GM12878 (cell line): Measurements from ENCODE around the gene MESP2.

Experiments
- POLR2AphosphoS5 ChIP-seq: IDR thresholded peaks from 2 replicates; pipeline ENCODE4 v1.6.1; 2011; ENCODE audit warnings: mild to moderate bottlenecking, low read length, inconsistent platforms
- TF ChIP-seq, protein P1 (sequence below): IDR thresholded peaks from 2 replicates; pipeline ENCODE4 v1.6.1; 2012; ENCODE audit warnings: low read length, inconsistent platforms
- TF ChIP-seq, protein P2 (sequence below): fragments of 450-650 bp; formaldehyde crosslinking; IDR thresholded peaks from 2 replicates; pipeline ENCODE4 v1.4.0; 2020; ENCODE audit warnings: mild to moderate bottlenecking, moderate library complexity

DNA sequence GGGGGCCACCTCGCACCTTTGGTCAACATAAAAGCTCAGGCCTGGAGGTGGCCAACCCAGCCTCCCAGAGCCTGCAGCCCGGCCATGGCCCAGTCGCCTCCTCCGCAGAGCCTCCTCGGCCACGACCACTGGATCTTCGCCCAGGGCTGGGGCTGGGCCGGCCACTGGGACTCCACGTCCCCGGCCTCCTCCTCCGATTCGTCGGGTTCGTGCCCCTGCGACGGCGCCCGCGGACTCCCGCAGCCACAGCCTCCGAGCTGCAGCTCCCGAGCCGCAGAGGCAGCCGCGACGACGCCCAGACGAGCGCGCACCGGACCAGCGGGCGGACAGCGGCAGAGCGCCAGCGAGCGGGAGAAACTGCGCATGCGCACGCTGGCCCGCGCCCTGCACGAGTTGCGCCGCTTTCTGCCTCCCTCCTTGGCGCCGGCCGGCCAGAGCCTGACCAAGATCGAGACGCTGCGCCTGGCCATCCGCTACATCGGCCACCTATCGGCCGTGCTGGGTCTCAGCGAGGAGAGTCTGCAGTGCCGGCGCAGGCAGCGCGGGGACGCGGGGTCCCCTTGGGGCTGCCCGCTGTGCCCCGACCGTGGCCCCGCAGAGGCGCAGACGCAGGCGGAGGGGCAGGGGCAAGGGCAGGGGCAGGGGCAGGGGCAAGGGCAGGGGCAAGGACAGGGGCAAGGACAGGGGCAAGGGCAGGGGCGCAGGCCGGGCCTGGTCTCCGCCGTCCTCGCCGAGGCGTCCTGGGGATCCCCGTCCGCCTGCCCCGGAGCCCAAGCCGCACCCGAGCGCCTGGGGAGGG, at the start of gene MESP2:
- TF ChIP-seq, protein P1, sequence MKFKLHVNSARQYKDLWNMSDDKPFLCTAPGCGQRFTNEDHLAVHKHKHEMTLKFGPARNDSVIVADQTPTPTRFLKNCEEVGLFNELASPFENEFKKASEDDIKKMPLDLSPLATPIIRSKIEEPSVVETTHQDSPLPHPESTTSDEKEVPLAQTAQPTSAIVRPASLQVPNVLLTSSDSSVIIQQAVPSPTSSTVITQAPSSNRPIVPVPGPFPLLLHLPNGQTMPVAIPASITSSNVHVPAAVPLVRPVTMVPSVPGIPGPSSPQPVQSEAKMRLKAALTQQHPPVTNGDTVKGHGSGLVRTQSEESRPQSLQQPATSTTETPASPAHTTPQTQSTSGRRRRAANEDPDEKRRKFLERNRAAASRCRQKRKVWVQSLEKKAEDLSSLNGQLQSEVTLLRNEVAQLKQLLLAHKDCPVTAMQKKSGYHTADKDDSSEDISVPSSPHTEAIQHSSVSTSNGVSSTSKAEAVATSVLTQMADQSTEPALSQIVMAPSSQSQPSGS = no peak
- TF ChIP-seq, protein P2, sequence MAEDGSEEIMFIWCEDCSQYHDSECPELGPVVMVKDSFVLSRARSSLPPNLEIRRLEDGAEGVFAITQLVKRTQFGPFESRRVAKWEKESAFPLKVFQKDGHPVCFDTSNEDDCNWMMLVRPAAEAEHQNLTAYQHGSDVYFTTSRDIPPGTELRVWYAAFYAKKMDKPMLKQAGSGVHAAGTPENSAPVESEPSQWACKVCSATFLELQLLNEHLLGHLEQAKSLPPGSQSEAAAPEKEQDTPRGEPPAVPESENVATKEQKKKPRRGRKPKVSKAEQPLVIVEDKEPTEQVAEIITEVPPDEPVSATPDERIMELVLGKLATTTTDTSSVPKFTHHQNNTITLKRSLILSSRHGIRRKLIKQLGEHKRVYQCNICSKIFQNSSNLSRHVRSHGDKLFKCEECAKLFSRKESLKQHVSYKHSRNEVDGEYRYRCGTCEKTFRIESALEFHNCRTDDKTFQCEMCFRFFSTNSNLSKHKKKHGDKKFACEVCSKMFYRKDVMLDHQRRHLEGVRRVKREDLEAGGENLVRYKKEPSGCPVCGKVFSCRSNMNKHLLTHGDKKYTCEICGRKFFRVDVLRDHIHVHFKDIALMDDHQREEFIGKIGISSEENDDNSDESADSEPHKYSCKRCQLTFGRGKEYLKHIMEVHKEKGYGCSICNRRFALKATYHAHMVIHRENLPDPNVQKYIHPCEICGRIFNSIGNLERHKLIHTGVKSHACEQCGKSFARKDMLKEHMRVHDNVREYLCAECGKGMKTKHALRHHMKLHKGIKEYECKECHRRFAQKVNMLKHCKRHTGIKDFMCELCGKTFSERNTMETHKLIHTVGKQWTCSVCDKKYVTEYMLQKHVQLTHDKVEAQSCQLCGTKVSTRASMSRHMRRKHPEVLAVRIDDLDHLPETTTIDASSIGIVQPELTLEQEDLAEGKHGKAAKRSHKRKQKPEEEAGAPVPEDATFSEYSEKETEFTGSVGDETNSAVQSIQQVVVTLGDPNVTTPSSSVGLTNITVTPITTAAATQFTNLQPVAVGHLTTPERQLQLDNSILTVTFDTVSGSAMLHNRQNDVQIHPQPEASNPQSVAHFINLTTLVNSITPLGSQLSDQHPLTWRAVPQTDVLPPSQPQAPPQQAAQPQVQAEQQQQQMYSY (CRISPR knock-in tag) = no peak
- TF ChIP-seq POLR2AphosphoS5 = no peak
